Skeletal muscle tissue (tissue), 4 donors: Measurements from ENCODE around the gene MYBPHL. TPM values are rescaled to one million over a fixed set of nuclear protein-coding genes. Genes with fewer than 3 reads are reported as not detected.

Experiments used
- H3K27ac ChIP-seq: one replicate; pipeline ENCODE4 v1.7.0; 2013; ENCODE audit warnings: mild to moderate bottlenecking, low read depth, low read length, inconsistent platforms
- H3K27me3 ChIP-seq, 3 donors: one replicate each; pipeline ENCODE4 v1.7.0; 2013; ENCODE audit warnings: low read length in 3 of 3; ENCODE audit not compliant: control insufficient read depth in 3 of 3, insufficient read depth in 3 of 3
- H3K36me3 ChIP-seq, 3 donors: one replicate each; pipeline ENCODE4 v1.7.0; 2013; ENCODE audit warnings: low read length in 3 of 3; ENCODE audit not compliant: control insufficient read depth in 3 of 3, insufficient read depth in 3 of 3
- H3K4me1 ChIP-seq, 3 donors: one replicate each; pipeline ENCODE4 v1.7.0; 2013; ENCODE audit warnings: low read length in 3 of 3, mild to moderate bottlenecking in 3 of 3; ENCODE audit not compliant: control insufficient read depth in 3 of 3, insufficient read depth in 3 of 3
- H3K4me3 ChIP-seq, 3 donors: one replicate each; pipeline ENCODE4 v1.7.0; 2013; ENCODE audit warnings: low read length in 3 of 3
- H3K9ac ChIP-seq, 3 donors: one replicate each; pipeline ENCODE4 v1.7.0; 2013; ENCODE audit warnings: low read length in 3 of 3, mild to moderate bottlenecking in 3 of 3, moderate library complexity in 2 of 3, low read depth in 1 of 3
- H3K9me3 ChIP-seq, 3 donors: one replicate each; pipeline ENCODE4 v1.7.0; 2013; ENCODE audit warnings: low read length in 3 of 3; ENCODE audit not compliant: control insufficient read depth in 3 of 3
- total RNA-seq: library from RNA; depleted of rRNA; stranded (reverse); fragments of >200 nt; gene quantifications from one replicate; pipeline ENCODE4 v1.2.3, GENCODE V29; 2014
- donor health status: Osteomylitis.

MYBPHL gene
- total RNA-seq, 1 donor from 2014 or later: under 0.01 TPM

DNA sequence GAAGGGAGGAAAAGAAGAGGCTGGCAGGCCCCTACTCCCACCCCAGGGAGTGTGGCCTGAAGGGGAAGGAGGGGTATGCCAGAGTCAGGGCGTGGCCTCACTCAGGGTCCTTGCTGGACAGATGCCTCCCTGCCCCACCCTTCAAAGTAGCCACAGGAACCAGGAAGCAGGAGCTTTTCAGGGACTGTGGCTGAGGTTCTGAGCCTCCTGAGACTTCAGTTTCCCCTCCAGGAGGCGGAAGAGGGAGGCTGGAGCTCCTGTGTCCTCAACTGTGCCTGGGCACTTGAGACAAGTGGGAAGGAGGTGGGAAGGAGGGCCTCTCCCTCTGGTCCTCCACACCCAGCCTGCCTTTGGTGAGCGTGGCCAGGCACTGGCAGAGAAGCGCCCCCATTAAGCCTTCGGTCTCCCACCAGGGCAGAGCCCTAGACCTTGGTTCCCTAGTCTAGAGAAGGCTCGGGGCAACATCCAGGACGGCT is 52.2 kb downstream of the MYBPHL start:
- Histone ChIP-seq H3K4me1 (peaks cover 27 to 47% (median 32%) of the 10 kb centered on the region in 3 donors), H3K4me3 (peak overlapping the region in 1 of 3 donors; percentile 36), H3K27ac (no peak overlapping the region), H3K9me3 (no peaks in the 10 kb centered on the region), H3K9ac (peak overlapping the region in 2 of 3 donors; percentile 6 to 60), H3K36me3 (peaks cover 0 to 6% (median 2%) of the 10 kb centered on the region in 3 donors), H3K27me3 (peaks cover 0 to 3% (median 0%) of the 10 kb centered on the region in 3 donors)

DNA sequence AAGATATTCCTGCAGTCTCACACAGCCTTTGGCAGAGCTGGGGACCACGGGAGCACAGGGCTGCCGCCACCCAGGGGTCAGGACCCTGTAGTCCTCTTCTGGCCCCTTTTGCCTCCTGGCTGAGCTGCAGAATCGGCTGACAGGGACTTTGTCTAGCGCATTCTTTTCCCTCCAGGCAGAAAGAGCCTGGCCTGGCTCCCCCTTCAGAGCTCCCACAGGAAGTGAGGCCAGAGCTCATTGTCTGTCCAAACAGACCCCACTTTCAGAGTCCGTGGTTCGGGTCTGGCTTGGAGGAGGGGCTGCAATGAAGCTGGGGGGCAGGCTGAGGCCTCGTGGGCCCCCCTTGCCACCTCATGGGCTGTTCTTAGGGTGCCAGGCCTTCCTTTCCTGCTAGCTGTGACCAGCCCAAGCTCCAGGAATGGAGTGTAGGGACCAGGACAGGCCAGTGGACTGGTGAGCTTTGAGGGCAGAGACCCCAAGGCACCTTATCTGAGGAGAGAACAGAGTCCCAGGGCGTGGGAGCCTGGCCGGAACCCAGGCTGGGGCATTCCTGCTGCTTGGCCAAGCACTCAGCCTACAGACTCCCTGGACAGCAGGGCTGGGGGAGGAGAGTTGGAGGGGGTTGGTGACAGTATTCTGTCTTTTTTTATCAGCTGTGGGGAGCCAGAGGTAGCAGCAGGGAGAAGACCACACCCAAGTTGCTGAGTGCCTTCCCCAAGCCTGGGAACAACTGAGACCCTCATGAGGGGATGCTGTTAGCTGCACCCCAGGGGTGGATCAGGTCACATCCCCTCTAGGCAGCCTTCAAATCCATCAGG is 52.8 kb downstream of the MYBPHL start:
- Histone ChIP-seq H3K27me3 (peaks cover 0 to 3% (median 0%) of the 10 kb centered on the region in 3 donors), H3K4me1 (peaks cover 29 to 50% (median 35%) of the 10 kb centered on the region in 3 donors), H3K9ac (peak overlapping the region; percentile 45 to 61 (median 60)), H3K4me3 (peak overlapping the region; percentile 22 to 38 (median 36)), H3K36me3 (peaks cover 0 to 2% (median 2%) of the 10 kb centered on the region in 3 donors), H3K9me3 (no peaks in the 10 kb centered on the region), H3K27ac (peak overlapping the region; percentile 69)

DNA sequence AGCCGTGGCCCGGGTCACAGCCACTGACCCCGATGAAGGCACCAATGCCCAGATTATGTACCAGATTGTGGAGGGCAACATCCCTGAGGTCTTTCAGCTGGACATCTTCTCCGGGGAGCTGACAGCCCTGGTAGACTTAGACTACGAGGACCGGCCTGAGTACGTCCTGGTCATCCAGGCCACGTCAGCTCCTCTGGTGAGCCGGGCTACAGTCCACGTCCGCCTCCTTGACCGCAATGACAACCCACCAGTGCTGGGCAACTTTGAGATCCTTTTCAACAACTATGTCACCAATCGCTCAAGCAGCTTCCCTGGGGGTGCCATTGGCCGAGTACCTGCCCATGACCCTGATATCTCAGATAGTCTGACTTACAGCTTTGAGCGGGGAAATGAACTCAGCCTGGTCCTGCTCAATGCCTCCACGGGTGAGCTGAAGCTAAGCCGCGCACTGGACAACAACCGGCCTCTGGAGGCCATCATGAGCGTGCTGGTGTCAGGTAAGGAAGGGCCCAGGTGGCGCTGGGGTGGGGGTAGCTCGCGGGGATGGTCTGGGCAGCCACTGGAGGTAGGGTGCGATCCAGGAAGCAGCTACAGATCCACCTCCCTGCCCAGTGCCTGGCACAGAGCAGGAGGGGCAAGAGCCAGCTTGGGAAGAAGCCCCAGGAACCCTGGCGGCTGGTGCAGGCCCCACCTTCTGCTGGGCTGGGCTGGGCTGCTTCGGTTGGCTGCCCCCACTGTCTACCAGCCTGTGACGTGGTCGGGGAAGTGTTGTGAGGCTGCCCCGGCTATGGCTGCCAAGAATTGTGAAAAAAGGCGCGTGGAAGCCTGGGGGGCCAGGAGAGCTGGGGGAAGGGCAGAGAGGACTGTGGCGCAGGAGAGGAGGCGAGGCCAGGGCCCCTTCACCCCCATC is 53.7 kb downstream of the MYBPHL start:
- peaks cover 0 to 3% (median 0%) of the 10 kb centered on the region in 3 donors for H3K27me3 ChIP-seq
- peak overlapping the region in 1 of 3 donors; percentile 38 for H3K4me3 ChIP-seq
- H3K36me3 ChIP-seq: peaks cover 0 to 2% (median under 1%) of the 10 kb centered on the region in 3 donors
- H3K9ac ChIP-seq: peak overlapping the region; percentile 45 to 61 (median 60)
- H3K27ac ChIP-seq: peak overlapping the region; percentile 69
- peaks cover 32 to 57% (median 37%) of the 10 kb centered on the region in 3 donors for H3K4me1 ChIP-seq
- H3K9me3 ChIP-seq: no peaks in the 10 kb centered on the region

- Histone ChIP-seq H3K27me3 (peaks cover 0 to 3% (median 0%) of the 10 kb centered on the region in 3 donors), H3K4me1 (peaks cover 32 to 57% (median 37%) of the 10 kb centered on the region in 3 donors), H3K9ac (no peak overlapping the region), H3K4me3 (no peak overlapping the region), H3K36me3 (peaks cover 0 to 2% (median 0%) of the 10 kb centered on the region in 3 donors), H3K9me3 (no peaks in the 10 kb centered on the region), H3K27ac (no peak overlapping the region)
Measured at GRCh38 chr1:109252167-109252892, 54.5 kb downstream of the MYBPHL start.

DNA sequence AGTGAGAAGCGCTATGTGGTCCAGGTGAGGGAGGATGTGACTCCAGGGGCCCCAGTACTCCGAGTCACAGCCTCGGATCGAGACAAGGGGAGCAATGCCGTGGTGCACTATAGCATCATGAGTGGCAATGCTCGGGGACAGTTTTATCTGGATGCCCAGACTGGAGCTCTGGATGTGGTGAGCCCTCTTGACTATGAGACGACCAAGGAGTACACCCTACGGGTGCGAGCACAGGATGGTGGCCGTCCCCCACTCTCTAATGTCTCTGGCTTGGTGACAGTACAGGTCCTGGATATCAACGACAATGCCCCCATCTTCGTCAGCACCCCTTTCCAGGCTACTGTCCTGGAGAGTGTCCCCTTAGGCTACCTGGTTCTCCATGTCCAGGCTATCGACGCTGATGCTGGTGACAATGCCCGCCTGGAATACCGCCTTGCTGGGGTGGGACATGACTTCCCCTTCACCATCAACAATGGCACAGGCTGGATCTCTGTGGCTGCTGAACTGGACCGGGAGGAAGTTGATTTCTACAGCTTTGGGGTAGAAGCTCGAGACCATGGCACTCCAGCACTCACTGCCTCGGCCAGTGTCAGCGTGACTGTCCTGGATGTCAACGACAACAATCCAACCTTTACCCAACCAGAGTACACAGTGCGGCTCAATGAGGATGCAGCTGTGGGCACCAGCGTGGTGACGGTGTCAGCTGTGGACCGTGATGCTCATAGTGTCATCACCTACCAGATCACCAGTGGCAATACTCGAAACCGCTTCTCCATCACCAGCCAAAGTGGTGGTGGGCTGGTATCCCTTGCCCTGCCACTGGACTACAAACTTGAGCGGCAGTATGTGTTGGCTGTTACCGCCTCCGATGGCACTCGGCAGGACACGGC is 55.3 kb downstream of the MYBPHL start:
- peaks cover 32 to 57% (median 37%) of the 10 kb centered on the region in 3 donors for H3K4me1 ChIP-seq
- no peak overlapping the region for H3K4me3 ChIP-seq
- H3K9ac ChIP-seq: no peak overlapping the region
- peaks cover 0 to 2% (median 0%) of the 10 kb centered on the region in 3 donors for H3K36me3 ChIP-seq
- no peaks in the 10 kb centered on the region for H3K9me3 ChIP-seq
- no peak overlapping the region for H3K27ac ChIP-seq
- peaks cover 0 to 3% (median 0%) of the 10 kb centered on the region in 3 donors for H3K27me3 ChIP-seq

GRCh38 chr1:109250454-109251276 is 56.1 kb downstream of the MYBPHL start:
- H3K4me3 ChIP-seq: peak overlapping the region; percentile 48 to 60 (median 57)

GRCh38 chr1:109249654-109250401 is 57.0 kb downstream of the MYBPHL start:
- Histone ChIP-seq H3K27ac (no peak overlapping the region), H3K9ac (peak overlapping the region; percentile 4 to 68 (median 50)), H3K4me1 (peaks cover 25 to 44% (median 32%) of the 10 kb centered on the region in 3 donors), H3K27me3 (peaks cover 0 to 3% (median 0%) of the 10 kb centered on the region in 3 donors), H3K9me3 (no peaks in the 10 kb centered on the region), H3K4me3 (peak overlapping the region; percentile 48 to 65 (median 57)), H3K36me3 (peaks cover 0 to 2% (median 0%) of the 10 kb centered on the region in 3 donors)

More at GRCh38 chr1:109250454-109251276, 56.1 kb downstream of the MYBPHL start:
- peaks cover 0 to 2% (median 0%) of the 10 kb centered on the region in 3 donors for H3K36me3 ChIP-seq
- H3K4me1 ChIP-seq: peaks cover 32 to 50% (median 39%) of the 10 kb centered on the region in 3 donors
- no peaks in the 10 kb centered on the region for H3K9me3 ChIP-seq
- peak overlapping the region; percentile 4 to 68 (median 50) for H3K9ac ChIP-seq
- H3K27ac ChIP-seq: no peak overlapping the region
- peaks cover 0 to 3% (median 0%) of the 10 kb centered on the region in 3 donors for H3K27me3 ChIP-seq
